Brain microvascular endothelial cell (primary cell): Measurements from ENCODE around the gene NHSL1.

Experiments used
- DNase-seq: peaks from one replicate; pipeline ENCODE4 v3.0.0-alpha.2; 2020
- H3K27ac ChIP-seq: fragments of 250-450 bp; sonication (Bioruptor Pico); 2 replicates; pipeline ENCODE4 v1.5.1; 2020; ENCODE audit warnings: mild to moderate bottlenecking, moderate library complexity
- H3K27me3 ChIP-seq: fragments of 250-450 bp; sonication (Bioruptor Pico); replicated peaks from 2 replicates; pipeline ENCODE4 v1.5.1; 2020; ENCODE audit warnings: mild to moderate bottlenecking
- H3K36me3 ChIP-seq: fragments of 250-450 bp; sonication (Bioruptor Pico); replicated peaks from 2 replicates; pipeline ENCODE4 v1.5.1; 2020; ENCODE audit warnings: mild to moderate bottlenecking
- H3K4me3 ChIP-seq: 2 replicates; pipeline ENCODE4 v1.5.1; 2011; ENCODE audit warnings: low read depth, mild to moderate bottlenecking, control low read depth, low read length, moderate library complexity
- in situ Hi-C: cut with HindIII; loops from 2 replicates; pipeline ENCODE4 v1.10.0; 2017; ENCODE audit warnings: low sequenced_read_pairs, low pct_ligation_motif_present
- TF ChIP-seq, protein P1 (sequence below): IDR thresholded peaks from 2 replicates; pipeline ENCODE4 v1.5.1; 2011; ENCODE audit warnings: low read depth, mild to moderate bottlenecking, moderate library complexity, low read length, control low read depth, inconsistent platforms; ENCODE audit errors: missing control alignments

The NHSL1 gene

DNA sequence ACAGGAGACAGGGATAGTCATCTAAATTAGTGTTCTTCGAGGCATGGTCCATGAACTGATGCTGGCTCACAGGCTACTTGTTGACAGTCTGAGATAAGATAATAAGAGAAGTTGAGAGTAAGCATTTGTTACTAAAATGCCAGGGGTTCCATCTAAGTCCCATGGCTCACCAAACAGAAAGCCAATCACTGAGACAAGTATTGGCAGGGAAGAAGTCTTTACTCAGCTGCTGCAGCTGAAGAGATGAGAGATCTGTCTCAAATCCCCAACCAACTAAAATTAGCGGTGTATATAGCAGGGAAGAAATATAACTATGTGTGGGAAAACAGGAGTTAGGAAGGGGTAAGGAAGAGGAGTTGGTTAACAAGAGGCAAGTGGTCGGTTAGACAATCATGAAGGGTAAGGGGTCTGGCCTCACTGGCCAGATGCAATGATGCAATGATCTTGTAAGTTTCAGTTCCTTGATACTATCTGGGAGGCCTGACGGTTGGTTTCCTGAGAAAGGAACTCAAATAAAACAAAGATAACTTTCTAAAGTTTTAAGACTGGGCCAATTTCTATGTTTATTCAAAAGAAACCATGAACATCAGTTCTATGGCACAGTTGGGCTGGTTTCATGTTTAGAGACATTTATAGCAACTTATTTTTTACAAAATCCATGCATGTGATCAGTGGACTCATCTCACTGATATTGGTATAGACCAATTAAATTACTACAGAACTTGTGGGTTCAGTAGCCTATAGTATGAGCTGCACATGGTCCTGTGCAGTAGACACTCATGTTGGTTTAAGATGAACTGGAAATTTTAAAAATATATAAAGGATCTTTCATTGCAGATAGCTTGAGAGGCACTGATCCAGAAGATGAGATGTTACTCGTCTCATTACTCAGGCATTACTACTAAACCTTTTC is 105.2 kb downstream of the NHSL1 start:
- DNase-seq, result no peak
- Histone ChIP-seq H3K4me3 (no peak overlapping the region), H3K27me3 (no peaks in the 10 kb centered on the region), H3K36me3 (no peaks in the 10 kb centered on the region), H3K27ac (no peak overlapping the region)
- TF ChIP-seq, protein P1, sequence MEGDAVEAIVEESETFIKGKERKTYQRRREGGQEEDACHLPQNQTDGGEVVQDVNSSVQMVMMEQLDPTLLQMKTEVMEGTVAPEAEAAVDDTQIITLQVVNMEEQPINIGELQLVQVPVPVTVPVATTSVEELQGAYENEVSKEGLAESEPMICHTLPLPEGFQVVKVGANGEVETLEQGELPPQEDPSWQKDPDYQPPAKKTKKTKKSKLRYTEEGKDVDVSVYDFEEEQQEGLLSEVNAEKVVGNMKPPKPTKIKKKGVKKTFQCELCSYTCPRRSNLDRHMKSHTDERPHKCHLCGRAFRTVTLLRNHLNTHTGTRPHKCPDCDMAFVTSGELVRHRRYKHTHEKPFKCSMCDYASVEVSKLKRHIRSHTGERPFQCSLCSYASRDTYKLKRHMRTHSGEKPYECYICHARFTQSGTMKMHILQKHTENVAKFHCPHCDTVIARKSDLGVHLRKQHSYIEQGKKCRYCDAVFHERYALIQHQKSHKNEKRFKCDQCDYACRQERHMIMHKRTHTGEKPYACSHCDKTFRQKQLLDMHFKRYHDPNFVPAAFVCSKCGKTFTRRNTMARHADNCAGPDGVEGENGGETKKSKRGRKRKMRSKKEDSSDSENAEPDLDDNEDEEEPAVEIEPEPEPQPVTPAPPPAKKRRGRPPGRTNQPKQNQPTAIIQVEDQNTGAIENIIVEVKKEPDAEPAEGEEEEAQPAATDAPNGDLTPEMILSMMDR, result no peak
- in situ Hi-C loops, result no loop called here

GRCh38 chr6:138389551-138389950 is 109.7 kb downstream of the NHSL1 start:
- TF ChIP-seq, protein P1, result no peak
- no peak overlapping the region for H3K27ac ChIP-seq
- in situ Hi-C loops, result no loop called here
- no peaks in the 10 kb centered on the region for H3K36me3 ChIP-seq
- no peak for DNase-seq
- no peaks in the 10 kb centered on the region for H3K27me3 ChIP-seq
- no peak overlapping the region for H3K4me3 ChIP-seq

GRCh38 chr6:138387577-138388368 is 111.5 kb downstream of the NHSL1 start:
- DNase-seq, result no peak
- in situ Hi-C loops, result no loop called here
- Histone ChIP-seq H3K36me3 (no peaks in the 10 kb centered on the region), H3K27me3 (no peaks in the 10 kb centered on the region), H3K4me3 (no peak overlapping the region), H3K27ac (no peak overlapping the region)
- TF ChIP-seq, protein P1, result no peak

DNA sequence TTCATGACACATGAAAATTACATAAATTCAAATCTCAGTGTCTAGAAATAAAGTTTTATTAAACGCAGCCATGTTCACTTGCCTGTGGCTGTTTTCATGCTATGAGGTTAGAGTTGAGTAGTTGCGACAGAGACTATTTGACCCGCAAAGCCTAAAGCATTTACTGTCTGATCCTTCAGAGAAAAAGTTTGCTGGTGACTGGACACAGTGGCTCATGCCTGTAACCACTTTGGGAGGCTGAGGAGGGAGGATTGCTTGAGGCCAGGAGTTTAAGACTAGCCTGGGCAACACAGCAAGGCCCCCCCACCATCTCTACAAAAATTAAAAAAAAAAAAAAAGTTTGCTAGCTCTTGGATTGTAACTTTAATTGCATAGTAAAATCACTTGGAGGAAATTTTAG is 112.4 kb downstream of the NHSL1 start:
- Histone ChIP-seq H3K36me3 (no peaks in the 10 kb centered on the region), H3K4me3 (no peak overlapping the region), H3K27me3 (no peaks in the 10 kb centered on the region), H3K27ac (no peak overlapping the region)
- no peak for DNase-seq
- TF ChIP-seq, protein P1, result no peak
- in situ Hi-C loops, result no loop called here

- H3K27me3 ChIP-seq, result no peaks in the 10 kb centered on the region
- no peak for DNase-seq
- H3K27ac ChIP-seq, result no peak overlapping the region
- H3K4me3 ChIP-seq, result no peak overlapping the region
- TF ChIP-seq, protein P1, result no peak
- H3K36me3 ChIP-seq, result no peaks in the 10 kb centered on the region
- in situ Hi-C loops, result no loop called here
These were observed 115.5 kb downstream of the NHSL1 start for GRCh38 chr6:138383776-138384175.
